GM19452 (cell line): ENCODE measurements around the gene PRG2.
"Not testable (repeated sequence)": the region's sequence is repeated elsewhere in the genome, so short reads cannot be mapped to it uniquely, and the experiment has no call there.

Experiments
- ATAC-seq: cut with Tn5 transposase; IDR thresholded peaks from one replicate; pipeline ENCODE4 v1.9.1; 2021; ENCODE audit not compliant: unreplicated experiment

The PRG2 gene

DNA sequence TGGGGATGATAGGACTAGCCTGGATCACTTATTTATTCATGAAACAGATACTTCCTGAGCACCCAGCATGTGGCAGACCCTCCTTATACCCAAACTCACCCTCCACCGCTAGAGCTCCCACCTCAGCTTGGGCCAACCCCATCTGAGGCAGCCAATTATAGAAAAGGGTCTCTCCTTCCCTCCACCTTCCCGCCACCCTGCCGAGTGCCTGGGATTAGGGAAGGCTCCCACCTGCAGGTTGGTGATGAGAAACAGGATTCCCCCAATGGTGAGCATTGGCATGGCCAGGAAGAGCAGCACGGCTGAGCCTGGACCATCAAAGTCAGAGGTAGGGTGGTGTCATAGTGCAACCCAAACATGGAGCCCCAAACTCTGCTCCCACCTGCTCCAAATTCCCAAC lies 30.6 kb upstream of the PRG2 start:
- ATAC-seq, result no peak

DNA sequence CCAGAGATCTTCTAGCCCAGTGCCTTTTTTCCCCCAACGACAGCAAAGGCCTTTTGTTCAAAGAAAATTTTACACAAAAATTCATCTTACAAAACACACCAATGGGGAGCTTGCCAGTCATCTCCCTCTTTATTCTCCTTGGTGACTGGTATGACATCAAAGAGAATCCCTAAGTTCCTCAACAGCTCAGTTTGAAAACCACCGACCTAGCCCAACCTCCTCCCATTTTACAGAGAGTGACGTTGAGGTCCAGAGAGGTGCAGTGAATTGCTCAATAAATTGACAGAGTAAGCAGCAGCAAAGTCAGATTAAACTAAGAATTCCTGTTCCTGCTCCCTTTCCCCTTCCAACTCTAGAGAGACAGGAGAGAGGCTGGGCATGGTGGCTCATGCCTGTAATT lies 28.7 kb upstream of the PRG2 start:
- no peak for ATAC-seq

DNA sequence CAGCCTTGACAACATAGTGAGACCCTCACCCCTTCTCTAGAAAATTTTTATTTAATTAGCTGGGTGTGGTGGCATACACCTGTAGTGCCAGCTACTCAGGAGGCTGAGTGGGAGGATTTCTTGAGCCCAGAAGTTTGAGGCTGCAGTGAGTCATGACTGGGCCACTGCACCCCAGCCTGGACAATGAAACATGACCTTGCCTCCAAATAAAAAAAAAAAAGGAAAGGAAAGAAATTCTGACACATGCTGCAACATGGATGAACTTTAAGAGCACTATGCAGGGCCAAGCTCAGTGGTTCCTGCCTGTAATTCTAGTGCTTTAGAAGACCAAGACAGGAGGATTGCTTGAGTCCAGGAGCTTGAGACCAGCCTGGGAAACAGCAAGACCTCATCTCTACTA lies 27.7 kb upstream of the PRG2 start:
- ATAC-seq, result no peak

DNA sequence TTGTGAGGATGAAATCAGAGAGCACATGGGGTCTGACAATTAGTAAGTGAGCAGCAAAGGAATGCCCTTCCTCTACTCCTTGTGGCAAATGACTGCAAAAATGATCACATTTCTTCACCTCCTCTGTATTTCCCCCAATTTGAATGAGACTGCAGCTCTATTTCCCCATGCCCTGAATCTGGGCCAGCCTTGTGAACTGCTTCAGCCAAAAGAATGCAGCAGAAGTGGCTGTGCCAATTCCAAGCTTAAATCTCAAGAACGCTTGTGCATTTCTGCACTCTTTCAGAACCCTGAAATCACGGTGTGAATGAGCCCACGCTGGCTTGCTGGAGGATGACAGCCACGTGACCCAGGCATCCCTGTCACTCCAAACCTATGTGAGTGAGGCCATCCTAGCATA lies 26.6 kb upstream of the PRG2 start:
- ATAC-seq, result no peak

- ATAC-seq, result no peak
Measured at GRCh38 chr11:57416436-57416835, 26.0 kb upstream of the PRG2 start.

- no peak for ATAC-seq
Measured at GRCh38 chr11:57414612-57415212, 24.3 kb upstream of the PRG2 start.

GRCh38 chr11:57413681-57414080 lies 23.2 kb upstream of the PRG2 start:
- no peak for ATAC-seq

DNA sequence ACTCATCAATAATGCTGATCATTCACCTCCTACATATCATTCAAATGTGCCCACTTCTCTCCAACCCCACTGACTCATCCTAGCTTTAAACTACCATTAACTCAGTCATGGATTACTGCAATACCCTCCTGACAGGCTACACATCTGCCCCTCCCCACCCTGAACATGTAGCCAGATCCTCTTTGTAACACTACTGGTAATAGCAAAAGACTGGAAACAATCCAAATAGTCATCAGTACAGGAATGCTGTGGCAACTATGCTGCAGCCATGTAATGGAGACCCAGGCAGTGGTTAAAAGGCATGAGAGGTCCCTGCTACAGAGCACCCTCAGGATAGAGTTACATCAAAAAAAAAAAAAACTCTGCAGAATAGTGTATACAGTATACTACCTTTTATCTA lies 19.8 kb upstream of the PRG2 start:
- no peak for ATAC-seq

GRCh38 chr11:57409321-57410100 lies 19.1 kb upstream of the PRG2 start:
- no peak for ATAC-seq

DNA sequence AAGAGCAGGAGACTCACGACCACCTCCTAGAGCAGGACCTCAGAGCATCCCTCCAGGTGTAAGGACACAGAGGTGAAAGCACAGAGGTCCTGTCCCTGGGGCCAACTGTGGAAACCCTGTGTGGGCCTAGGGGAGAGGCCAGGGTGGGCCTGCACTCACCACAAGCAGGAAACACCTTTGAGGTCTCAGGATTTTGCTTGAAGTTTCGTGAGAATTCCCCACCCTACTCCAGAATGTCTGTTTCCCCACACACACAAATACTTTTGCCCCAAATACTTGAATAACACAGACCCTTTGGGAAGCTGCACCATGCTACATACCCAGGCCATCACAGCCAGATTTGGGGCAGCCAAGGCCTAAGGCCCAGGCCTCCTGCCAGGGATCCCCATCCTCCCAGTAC lies 18.3 kb upstream of the PRG2 start:
- ATAC-seq, result no peak

DNA sequence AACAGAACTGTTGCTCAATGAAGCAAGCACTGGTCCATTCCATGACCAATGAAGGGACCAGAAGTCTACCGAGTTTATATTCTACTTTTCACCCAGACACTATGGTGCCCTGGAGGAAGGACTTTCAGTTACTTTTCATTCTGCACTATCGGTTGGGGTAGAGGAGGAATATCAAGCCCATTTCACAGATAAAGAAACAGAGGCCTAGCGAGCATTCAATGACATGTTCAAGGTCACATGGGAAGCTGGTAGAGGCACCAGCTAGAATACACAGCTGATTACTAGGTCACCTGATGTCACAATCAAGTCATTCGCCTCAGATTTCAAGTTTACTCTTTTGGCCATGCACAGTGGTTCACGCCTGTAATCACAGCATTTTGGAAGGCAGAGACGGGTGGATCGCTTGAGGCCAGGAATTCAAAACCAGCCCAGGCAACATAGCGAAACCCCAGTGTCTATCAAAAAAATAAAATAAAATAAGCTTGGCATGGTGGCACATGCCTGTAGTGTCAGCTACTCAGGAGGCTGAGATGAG lies 17.6 kb upstream of the PRG2 start:
- ATAC-seq, result no peak

- no peak for ATAC-seq
Measured at GRCh38 chr11:57407010-57407920, 16.8 kb upstream of the PRG2 start.

GRCh38 chr11:57406337-57406904 lies 16.0 kb upstream of the PRG2 start:
- ATAC-seq, result peak; percentile 88

DNA sequence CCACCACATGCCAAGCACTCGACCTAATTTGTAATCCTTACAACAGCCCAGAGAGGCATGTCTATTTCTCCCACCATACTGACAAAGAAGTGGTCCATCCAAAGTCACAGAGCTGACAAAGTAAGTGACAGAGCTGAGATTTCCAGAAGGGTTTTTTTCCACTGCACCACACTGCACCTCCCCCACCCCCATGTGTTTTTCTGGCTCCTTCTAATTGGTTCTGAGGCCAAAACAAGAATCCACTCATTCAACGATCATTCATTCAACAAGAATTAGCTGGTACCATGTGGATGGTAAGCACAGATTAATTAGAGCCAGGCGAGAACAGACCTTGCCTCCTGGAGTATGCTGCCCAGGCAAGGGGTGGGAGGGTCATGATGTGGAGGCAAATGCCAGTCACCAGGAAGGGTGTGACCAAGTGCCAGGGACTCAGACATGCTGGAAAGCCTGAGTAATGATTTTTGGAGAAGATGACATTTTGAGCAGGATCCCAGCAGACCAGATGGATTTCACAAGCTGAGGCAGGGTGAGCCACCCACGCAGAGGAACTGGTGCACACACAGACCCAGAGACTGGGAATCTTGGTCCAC lies 14.9 kb upstream of the PRG2 start:
- ATAC-seq, result no peak

DNA sequence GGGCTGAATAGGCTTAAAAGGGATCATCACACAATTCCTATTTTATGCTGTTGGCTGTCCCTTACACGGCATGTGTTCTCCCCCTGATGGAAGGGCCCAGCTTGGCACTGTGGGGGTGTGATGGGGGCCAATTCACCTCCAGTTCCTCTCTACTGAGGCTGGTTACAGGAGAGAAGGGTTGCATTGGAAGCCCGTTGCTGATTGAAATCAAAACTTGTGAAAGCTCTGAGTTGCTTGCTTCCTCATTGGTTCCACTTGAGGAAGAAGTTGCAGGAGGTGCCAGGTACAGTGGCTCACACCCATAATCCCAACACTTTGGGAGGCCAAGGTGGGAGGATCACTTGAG lies 13.3 kb upstream of the PRG2 start:
- no peak for ATAC-seq

DNA sequence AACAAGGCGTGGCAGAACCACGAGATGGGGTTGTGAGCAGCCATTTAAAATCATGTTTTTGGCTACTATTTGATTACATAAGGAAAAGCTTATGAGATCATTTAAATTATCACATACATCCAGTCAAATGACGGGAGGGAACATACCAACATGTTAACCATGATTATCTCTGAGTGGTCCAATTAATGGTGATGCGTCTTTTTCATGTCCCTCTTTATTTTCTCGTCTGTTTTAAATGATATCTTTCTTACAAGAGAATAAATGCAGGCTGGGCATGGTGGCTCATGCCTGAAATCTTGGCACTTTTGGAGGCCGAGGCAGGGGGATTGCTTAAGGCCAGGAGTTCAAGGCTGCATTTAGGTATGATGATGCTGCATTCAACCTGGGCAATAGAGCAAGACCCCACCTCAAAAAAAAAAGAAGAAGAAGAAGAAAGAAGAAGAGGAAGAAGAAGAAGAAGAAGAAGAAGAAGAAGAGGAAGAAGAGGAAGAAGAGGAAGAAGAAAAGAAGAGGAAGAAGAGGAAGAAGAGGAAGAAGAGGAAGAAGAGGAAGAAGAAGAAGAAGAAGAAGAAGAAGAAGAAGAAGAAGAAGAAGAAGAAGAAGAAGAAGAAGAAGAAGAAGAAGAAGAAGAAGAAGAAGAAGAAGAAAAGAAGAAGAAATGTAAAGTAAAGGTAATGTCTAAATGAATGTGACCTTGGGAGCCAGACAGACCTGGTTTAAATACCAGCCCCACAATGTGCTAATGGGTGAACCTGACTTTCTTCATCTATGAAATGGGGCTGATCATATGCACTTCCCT lies 12.8 kb upstream of the PRG2 start:
- not testable (repeated sequence) for ATAC-seq

- no peak for ATAC-seq
Measured at GRCh38 chr11:57402188-57403002, 11.9 kb upstream of the PRG2 start.

DNA sequence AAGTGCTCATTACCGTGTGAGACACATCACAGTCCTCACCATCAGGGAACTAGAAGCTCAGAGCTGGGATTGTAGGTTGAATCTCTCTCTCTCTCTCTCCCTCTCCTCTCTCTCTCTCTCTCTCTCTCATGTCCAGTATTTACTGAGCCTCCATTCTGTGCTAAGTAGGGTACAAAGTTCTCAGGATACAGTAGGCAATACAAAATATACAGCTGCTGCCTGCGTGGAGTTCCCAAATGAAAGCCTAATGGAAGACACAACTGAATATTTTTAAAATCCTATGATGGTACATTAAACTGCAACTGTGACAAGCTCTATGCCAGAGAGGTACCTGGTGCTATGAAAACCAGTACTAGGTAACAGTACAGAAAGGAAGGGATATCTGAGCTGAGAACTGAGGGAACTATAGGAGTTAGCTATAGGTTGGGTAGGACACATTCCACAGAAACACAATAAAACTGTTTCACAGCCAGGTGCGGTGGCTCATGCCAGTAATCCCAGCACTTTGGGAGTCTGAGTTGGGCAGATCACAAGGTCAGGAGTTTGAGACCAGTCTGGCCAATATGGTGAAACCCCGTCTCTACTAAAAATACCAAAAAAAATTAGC lies 9.6 kb upstream of the PRG2 start:
- ATAC-seq, result no peak

- no peak for ATAC-seq
Measured at GRCh38 chr11:57399221-57399620, 8.8 kb upstream of the PRG2 start.
